Measurements from ENCODE around the gene GPRASP3.
"Not testable (repeated sequence)": the region's sequence is repeated elsewhere in the genome, so short reads cannot be mapped to it uniquely, and the experiment has no call there.

The GPRASP3 gene, protein sequence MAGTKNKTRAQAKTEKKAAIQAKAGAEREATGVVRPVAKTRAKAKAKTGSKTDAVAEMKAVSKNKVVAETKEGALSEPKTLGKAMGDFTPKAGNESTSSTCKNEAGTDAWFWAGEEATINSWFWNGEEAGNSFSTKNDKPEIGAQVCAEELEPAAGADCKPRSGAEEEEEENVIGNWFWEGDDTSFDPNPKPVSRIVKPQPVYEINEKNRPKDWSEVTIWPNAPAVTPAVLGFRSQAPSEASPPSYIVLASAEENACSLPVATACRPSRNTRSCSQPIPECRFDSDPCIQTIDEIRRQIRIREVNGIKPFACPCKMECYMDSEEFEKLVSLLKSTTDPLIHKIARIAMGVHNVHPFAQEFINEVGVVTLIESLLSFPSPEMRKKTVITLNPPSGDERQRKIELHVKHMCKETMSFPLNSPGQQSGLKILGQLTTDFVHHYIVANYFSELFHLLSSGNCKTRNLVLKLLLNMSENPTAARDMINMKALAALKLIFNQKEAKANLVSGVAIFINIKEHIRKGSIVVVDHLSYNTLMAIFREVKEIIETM

DNA sequence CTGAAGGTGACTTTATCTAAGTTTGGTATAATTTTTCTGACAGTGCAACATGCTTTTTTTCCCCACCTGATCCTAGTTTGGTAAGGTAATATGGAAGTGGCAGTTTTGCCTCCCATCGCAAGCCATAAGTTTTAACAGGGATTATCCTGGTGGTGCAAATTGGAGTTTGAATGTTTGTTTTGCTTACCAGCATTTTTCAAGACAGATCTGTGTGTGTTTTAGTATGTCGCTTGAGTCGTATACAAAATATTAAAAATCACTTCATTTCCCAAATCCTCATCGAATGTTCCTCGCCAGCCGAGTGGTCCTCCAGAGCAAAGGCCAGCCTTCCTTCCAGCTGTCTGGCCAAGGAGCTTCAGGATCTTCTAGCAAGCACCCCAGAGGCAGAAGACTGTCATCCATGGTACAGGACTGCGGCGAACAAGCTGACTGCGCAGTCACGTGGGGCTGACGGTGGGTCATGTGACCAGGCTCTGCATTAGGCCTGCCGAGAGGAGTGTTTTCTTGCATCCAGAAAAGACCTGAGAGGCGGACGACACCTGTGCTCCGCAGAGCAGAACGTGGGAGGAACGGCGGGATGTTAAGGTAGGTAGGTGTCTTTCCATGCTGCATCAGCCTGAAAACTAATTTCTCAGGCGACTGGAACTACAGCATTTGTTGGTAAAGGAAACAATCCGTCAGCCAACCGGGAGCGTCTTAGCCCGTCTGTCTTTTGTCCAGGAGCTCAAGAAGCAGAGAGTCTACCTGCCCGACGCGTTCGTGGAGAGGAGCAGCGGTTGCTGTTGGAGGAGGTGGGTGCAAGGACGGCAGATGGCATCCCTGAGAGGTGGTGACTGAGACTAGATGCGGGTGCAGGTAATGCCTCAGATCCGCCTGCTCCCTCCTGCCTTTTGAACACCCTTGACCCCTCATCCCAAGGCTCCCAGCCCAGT is at the start of gene GPRASP3:
Gene GPRASP3 (plus strand): TSS at position 507 of the 932 bp plus-strand sequence. CDS start 28,253 bp downstream, outside the sequence.
- peak within 1 kb of the TSS; percentile 59 for H3K9ac ChIP-seq (ENCODE audit: insufficient read length, low read depth)
- no peak for TF ChIP-seq YY1 (IDR thresholded peaks at IDR 0.05; ENCODE audit: insufficient read depth, insufficient read length)
- TF ChIP-seq ZNF274 (IDR thresholded peaks at IDR 0.05; ENCODE audit: low read depth, low read length): no peak
- no peak for TF ChIP-seq SUZ12 (IDR thresholded peaks at IDR 0.05; ENCODE audit: extremely low read depth, insufficient read depth, insufficient read length)
- H3K4me1 ChIP-seq (ENCODE audit: insufficient read depth, insufficient read length): no peaks in the 10 kb centered on the region
- no peak for DNase-seq (ENCODE audit: low read depth, low spot score)
- no peaks in the 10 kb centered on the region for H3K27me3 ChIP-seq (ENCODE audit: insufficient read depth, insufficient read length)
- peak within 1 kb of the TSS; percentile 42 for H3K4me3 ChIP-seq (ENCODE audit: insufficient read length, low read depth)
- no peaks in the 10 kb centered on the region for H3K9me3 ChIP-seq (ENCODE audit: insufficient read depth, low read length)
- H3K36me3 ChIP-seq (ENCODE audit: insufficient read depth, insufficient read length, low read length): peaks cover 1% of the 10 kb centered on the region

DNA sequence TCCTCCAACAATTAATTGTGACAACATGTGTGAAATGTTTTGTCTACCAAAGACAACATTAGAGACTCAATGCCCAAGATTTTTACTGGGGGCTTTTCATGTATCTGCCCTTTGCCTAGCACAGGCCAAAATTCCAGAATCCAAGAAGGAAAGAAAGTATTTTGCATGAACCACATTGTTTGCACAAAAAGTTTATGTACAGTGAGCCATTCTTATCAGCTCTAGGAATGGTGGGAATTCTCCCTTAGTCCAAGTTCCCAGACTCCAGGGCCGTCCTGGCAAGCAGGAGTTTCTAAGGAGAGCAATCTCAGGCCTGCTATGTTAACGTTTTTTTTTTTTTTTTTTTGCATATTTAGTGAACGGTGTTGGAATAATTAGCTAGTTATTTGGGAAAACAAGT is 47.7 kb upstream of the GPRASP3 start:
- DNase-seq (ENCODE audit: low read depth, low spot score): no peak
- H3K9ac ChIP-seq (ENCODE audit: insufficient read length, low read depth): no peak overlapping the region
- H3K4me1 ChIP-seq (ENCODE audit: insufficient read depth, insufficient read length): peaks cover 4% of the 10 kb centered on the region
- TF ChIP-seq SUZ12 (IDR thresholded peaks at IDR 0.05; ENCODE audit: extremely low read depth, insufficient read depth, insufficient read length) (no peak), YY1 (IDR thresholded peaks at IDR 0.05; ENCODE audit: insufficient read depth, insufficient read length) (no peak), ZNF274 (IDR thresholded peaks at IDR 0.05; ENCODE audit: low read depth, low read length) (no peak)
- no peak overlapping the region for H3K4me3 ChIP-seq (ENCODE audit: insufficient read length, low read depth)
- no peaks in the 10 kb centered on the region for H3K27me3 ChIP-seq (ENCODE audit: insufficient read depth, insufficient read length)
- no peaks in the 10 kb centered on the region for H3K9me3 ChIP-seq (ENCODE audit: insufficient read depth, low read length)
- no peaks in the 10 kb centered on the region for H3K36me3 ChIP-seq (ENCODE audit: insufficient read depth, insufficient read length, low read length)

DNA sequence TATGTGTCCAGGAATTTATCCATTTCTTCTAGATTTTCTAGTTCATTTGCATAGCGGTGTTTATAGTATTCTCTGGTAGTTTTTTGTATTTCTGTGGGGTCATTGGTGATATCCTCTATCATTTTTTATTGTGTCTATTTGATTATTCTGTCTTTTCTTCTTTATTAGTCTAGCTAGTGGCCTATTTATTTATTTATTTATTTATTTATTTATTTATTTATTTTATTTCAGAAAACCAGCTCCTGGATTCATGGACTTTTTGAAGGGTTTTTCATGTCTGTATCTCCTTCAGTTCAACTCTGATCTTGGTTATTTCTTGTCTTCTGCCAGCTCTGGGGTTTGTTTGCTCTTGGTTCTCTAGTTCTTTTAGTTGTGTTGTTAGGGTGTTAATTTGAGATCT is 43.1 kb upstream of the GPRASP3 start:
- H3K36me3 ChIP-seq (ENCODE audit: insufficient read depth, insufficient read length, low read length); H3K9ac ChIP-seq (ENCODE audit: insufficient read length, low read depth); H3K27me3 ChIP-seq (ENCODE audit: insufficient read depth, insufficient read length); DNase-seq (ENCODE audit: low read depth, low spot score); H3K4me3 ChIP-seq (ENCODE audit: insufficient read length, low read depth); H3K4me1 ChIP-seq (ENCODE audit: insufficient read depth, insufficient read length): not testable (repeated sequence)
- peaks cover 10% of the 10 kb centered on the region for H3K9me3 ChIP-seq (ENCODE audit: insufficient read depth, low read length)

DNA sequence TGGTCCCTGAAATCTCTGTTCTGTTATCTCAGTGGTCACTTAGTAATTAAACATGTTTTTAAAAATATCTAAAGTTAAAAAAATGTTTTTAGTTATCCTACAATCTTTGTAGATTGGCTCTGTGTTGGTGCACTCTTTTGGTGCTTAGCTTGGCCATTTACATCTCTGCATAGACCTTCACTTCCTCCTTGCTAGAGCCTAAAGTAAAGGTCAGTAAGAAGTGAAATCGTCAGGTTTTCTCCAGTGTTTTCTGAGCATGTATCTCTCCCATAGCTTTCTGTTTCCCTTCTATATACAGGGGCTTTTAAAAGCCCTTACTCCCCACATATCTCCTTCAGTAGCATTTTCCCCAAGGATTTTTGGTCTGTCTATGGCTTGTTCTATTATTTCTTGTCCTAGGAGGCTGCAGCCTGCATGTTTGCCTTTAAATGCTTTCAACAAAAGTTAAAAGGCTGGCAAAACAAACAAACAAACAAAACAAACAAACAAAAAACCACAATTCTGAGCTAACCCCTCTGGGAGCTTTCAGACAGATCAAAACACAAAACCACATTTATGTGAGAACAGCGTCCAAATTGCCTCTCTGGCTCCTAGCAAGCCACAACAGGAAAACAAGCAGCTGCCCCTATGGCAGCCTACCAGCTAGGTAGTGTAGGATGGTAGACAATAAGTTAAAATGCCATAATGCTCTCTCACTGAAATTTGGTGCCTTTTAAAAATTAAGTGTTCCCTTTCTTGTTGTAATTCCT is 35.6 kb upstream of the GPRASP3 start:
- no peak overlapping the region for H3K4me3 ChIP-seq (ENCODE audit: insufficient read length, low read depth)
- no peak for DNase-seq (ENCODE audit: low read depth, low spot score)

DNA sequence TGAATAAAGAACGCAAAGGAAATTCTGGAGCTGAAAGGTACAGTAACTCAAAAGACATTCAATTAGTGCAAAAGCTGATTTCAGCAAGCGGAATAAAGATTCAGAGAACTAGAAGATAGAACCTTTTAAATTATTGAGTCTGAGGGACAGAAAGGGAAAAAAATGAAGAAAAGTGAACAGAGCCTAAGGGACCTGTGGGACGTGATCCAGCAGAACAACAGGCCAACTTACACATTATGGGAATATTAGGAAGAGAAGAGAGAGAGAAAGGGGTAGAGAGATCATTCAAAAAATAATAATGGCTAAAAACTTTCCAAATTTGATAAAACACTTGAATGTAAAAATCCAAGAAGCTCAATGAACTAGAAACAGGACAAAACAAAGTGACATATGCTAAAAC is 25.8 kb upstream of the GPRASP3 start:
- H3K27me3 ChIP-seq (ENCODE audit: insufficient read depth, insufficient read length): no peaks in the 10 kb centered on the region

More for the DNA sequence above, 35.6 kb upstream of the GPRASP3 start:
- no peak for TF ChIP-seq SUZ12 (IDR thresholded peaks at IDR 0.05; ENCODE audit: extremely low read depth, insufficient read depth, insufficient read length)
- no peak for TF ChIP-seq YY1 (IDR thresholded peaks at IDR 0.05; ENCODE audit: insufficient read depth, insufficient read length)
- no peak for TF ChIP-seq ZNF274 (IDR thresholded peaks at IDR 0.05; ENCODE audit: low read depth, low read length)
- H3K27me3 ChIP-seq (ENCODE audit: insufficient read depth, insufficient read length): no peaks in the 10 kb centered on the region
- peaks cover 22% of the 10 kb centered on the region for H3K9me3 ChIP-seq (ENCODE audit: insufficient read depth, low read length)
- no peak overlapping the region for H3K9ac ChIP-seq (ENCODE audit: insufficient read length, low read depth)
- H3K36me3 ChIP-seq (ENCODE audit: insufficient read depth, insufficient read length, low read length): no peaks in the 10 kb centered on the region
- no peaks in the 10 kb centered on the region for H3K4me1 ChIP-seq (ENCODE audit: insufficient read depth, insufficient read length)

DNA sequence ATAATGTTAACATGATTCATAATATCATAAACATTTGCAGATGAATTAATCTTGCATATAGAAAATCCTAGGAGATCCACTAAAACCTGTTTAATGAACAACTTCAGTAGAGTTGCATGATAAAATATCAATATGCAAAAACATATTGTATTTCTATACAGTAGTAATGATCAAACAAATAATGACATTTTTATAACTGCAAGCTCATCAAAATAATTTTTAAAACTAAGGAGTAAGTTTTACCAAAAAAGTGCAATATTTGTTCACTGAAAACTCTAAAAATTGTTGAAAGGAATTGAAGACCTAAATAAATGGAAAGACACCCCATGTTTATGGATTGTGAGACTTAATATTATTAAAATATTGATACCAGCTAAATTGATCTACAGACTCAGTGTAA is 24.2 kb upstream of the GPRASP3 start:
- Histone ChIP-seq H3K4me3 (ENCODE audit: insufficient read length, low read depth) (no peak overlapping the region), H3K4me1 (ENCODE audit: insufficient read depth, insufficient read length) (no peaks in the 10 kb centered on the region), H3K9me3 (ENCODE audit: insufficient read depth, low read length) (peaks cover 13% of the 10 kb centered on the region), H3K36me3 (ENCODE audit: insufficient read depth, insufficient read length, low read length) (no peaks in the 10 kb centered on the region), H3K9ac (ENCODE audit: insufficient read length, low read depth) (no peak overlapping the region), H3K27me3 (ENCODE audit: insufficient read depth, insufficient read length) (no peaks in the 10 kb centered on the region)
- TF ChIP-seq ZNF274 (IDR thresholded peaks at IDR 0.05; ENCODE audit: low read depth, low read length) (no peak), SUZ12 (IDR thresholded peaks at IDR 0.05; ENCODE audit: extremely low read depth, insufficient read depth, insufficient read length) (no peak), YY1 (IDR thresholded peaks at IDR 0.05; ENCODE audit: insufficient read depth, insufficient read length) (no peak)
- DNase-seq (ENCODE audit: low read depth, low spot score): no peak

More for the DNA sequence above, 25.8 kb upstream of the GPRASP3 start:
- DNase-seq (ENCODE audit: low read depth, low spot score): no peak
- Histone ChIP-seq H3K36me3 (ENCODE audit: insufficient read depth, insufficient read length, low read length) (no peaks in the 10 kb centered on the region), H3K9ac (ENCODE audit: insufficient read length, low read depth) (no peak overlapping the region), H3K4me1 (ENCODE audit: insufficient read depth, insufficient read length) (no peaks in the 10 kb centered on the region), H3K4me3 (ENCODE audit: insufficient read length, low read depth) (no peak overlapping the region), H3K9me3 (ENCODE audit: insufficient read depth, low read length) (peaks cover 13% of the 10 kb centered on the region)
- TF ChIP-seq SUZ12 (IDR thresholded peaks at IDR 0.05; ENCODE audit: extremely low read depth, insufficient read depth, insufficient read length) (no peak), ZNF274 (IDR thresholded peaks at IDR 0.05; ENCODE audit: low read depth, low read length) (no peak), YY1 (IDR thresholded peaks at IDR 0.05; ENCODE audit: insufficient read depth, insufficient read length) (no peak)
